GM12873 (cell line): Measurements from ENCODE around the gene HIRIP3.

Experiments
- CTCF ChIP-seq: IDR thresholded peaks from 2 replicates; pipeline ENCODE4 v1.5.1; 2012; ENCODE audit warnings: low read depth, mild to moderate bottlenecking, moderate library complexity, low read length, control low read depth; ENCODE audit not compliant: insufficient read depth; ENCODE audit errors: missing control alignments

Gene HIRIP3

GRCh38 chr16:30010844-30011713 lies 15.7 kb upstream of the HIRIP3 start, which contains the start of gene DOC2A:
Gene DOC2A, minus strand, starts transcription at chr16:30011027. Its CDS starts 805 bp downstream, at chr16:30010222.
- TF ChIP-seq CTCF, result no peak

GRCh38 chr16:30009990-30010843 lies 14.8 kb upstream of the HIRIP3 start:
- TF ChIP-seq CTCF, result no peak

- TF ChIP-seq CTCF, result no peak
Measured at GRCh38 chr16:30009085-30009862, 13.9 kb upstream of the HIRIP3 start.

- no peak for TF ChIP-seq CTCF
Measured at GRCh38 chr16:30007378-30007895, 12.0 kb upstream of the HIRIP3 start.

GRCh38 chr16:30006659-30007377 lies 11.4 kb upstream of the HIRIP3 start:
- no peak for TF ChIP-seq CTCF

GRCh38 chr16:30006095-30006473 lies 10.7 kb upstream of the HIRIP3 start:
- no peak for TF ChIP-seq CTCF
